K562 (cell line): ENCODE results near the gene TIPIN.

Source experiments
- CHD1 ChIP-seq: fragments of 200-600 bp; sonication (generic); IDR thresholded peaks from one replicate; pipeline ENCODE4 v1.6.1; 2012; ENCODE audit warnings: mild to moderate bottlenecking, moderate library complexity, low read length, inconsistent platforms
- CTCF ChIP-seq, 3 experiments: IDR thresholded peaks in 2 of 3; conservative IDR thresholded peaks in 1 of 3; 2 replicates each; pipeline ENCODE4 v1.5.1; 2011 to 2012; ENCODE audit warnings: low read length in 3 of 3, mild to moderate bottlenecking in 3 of 3, control low read depth in 2 of 3, improper control_type of control experiment in 1 of 3, inconsistent platforms in 1 of 3, low read depth in 1 of 3, mixed read lengths in 1 of 3, moderate library complexity in 1 of 3; ENCODE audit not compliant: insufficient read depth in 2 of 3
- HDAC6 ChIP-seq: IDR thresholded peaks from 2 replicates; pipeline ENCODE4 v1.6.1; 2012; ENCODE audit warnings: low read depth, mild to moderate bottlenecking, control low read depth, inconsistent platforms, low read length, moderate library complexity
- MYNN ChIP-seq, 2 experiments: sonication (generic); formaldehyde crosslinking in 1 of 2; IDR thresholded peaks; 2 replicates each; pipeline versions ENCODE4 v1.5.0 to v1.6.1; 2016 to 2020; ENCODE audit warnings: antibody characterized with exemption in 1 of 2, missing genetic modification reagents in 1 of 2
- NCOR1 ChIP-seq: fragments of 450-650 bp; IDR thresholded peaks from 2 replicates; pipeline ENCODE4 v1.6.1; 2016; ENCODE audit warnings: mild to moderate bottlenecking, moderate library complexity
- POLR2A ChIP-seq: fragments of 450-650 bp; conservative IDR thresholded peaks from 2 replicates; pipeline ENCODE4 v1.6.1; 2016
- ZBTB33 ChIP-seq: sonication (generic); formaldehyde crosslinking; IDR thresholded peaks from 2 replicates; pipeline ENCODE4 v1.8.1; 2023; ENCODE audit warnings: mild to moderate bottlenecking, missing genetic modification reagents
- ZNF232 ChIP-seq: sonication (generic); formaldehyde crosslinking; IDR thresholded peaks from 2 replicates; pipeline ENCODE4 v1.8.0; 2022; ENCODE audit warnings: mild to moderate bottlenecking, missing genetic modification reagents
- ZNF699 ChIP-seq: fragments of 250-450 bp; sonication (Bioruptor Pico); IDR thresholded peaks from 2 replicates; pipeline ENCODE4 v1.8.0; 2021; ENCODE audit warnings: mild to moderate bottlenecking, moderate library complexity; ENCODE audit not compliant: insufficient replicate concordance
- TF ChIP-seq, protein P1 (sequence below): sonication (generic); formaldehyde crosslinking; IDR thresholded peaks from 2 replicates; pipeline ENCODE4 v1.4.0; 2020; ENCODE audit warnings: mild to moderate bottlenecking, missing genetic modification reagents

DNA sequence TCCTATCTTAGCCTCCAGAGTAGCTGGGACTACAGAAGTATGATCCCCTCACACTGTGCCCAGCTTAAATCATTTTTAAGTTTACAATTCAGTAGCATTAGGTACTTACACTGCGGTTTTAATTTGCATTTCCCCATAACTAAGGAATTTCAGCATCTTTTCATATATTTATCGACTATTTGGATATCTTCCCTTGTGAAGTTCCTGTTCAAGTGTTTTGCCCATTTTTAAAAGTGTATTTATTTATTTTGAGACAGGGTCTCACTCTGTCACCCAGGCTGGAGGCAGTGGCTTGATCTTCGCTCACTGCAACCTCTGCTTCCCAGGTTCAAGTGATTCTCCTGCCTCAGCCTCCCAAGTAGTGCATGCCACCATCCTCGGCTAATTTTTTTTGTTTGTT lies 17.7 kb upstream of the TIPIN start:
- TF ChIP-seq NCOR1 (no peak), CHD1 (no peak), ZNF699 (CRISPR knock-in tag) (no peak), HDAC6 (no peak), MYNN (IDR thresholded peaks at IDR 0.05) (no peak), MYNN (CRISPR knock-in tag; IDR thresholded peaks at IDR 0.05) (no peak), CTCF (IDR thresholded peaks at IDR 0.05 in 2 of 3, conservative IDR thresholded peaks at IDR 0.05 in 1 of 3; ENCODE audit: insufficient read depth in 2 of 3, low read depth in 1 of 3, low read length in 3 of 3) (no peak), ZNF232 (no peak), ZBTB33 (CRISPR knock-in tag) (no peak), POLR2A (no peak)
- TF ChIP-seq, protein P1, sequence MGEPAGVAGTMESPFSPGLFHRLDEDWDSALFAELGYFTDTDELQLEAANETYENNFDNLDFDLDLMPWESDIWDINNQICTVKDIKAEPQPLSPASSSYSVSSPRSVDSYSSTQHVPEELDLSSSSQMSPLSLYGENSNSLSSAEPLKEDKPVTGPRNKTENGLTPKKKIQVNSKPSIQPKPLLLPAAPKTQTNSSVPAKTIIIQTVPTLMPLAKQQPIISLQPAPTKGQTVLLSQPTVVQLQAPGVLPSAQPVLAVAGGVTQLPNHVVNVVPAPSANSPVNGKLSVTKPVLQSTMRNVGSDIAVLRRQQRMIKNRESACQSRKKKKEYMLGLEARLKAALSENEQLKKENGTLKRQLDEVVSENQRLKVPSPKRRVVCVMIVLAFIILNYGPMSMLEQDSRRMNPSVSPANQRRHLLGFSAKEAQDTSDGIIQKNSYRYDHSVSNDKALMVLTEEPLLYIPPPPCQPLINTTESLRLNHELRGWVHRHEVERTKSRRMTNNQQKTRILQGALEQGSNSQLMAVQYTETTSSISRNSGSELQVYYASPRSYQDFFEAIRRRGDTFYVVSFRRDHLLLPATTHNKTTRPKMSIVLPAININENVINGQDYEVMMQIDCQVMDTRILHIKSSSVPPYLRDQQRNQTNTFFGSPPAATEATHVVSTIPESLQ (CRISPR knock-in tag): no peak
